Embryonic facial prominence (tissue), 1 donor: Measurements from ENCODE around the gene ACTG2.
A peak's percentile ranks its signal among the peaks of the same experiment; 100 is the strongest.

ENCODE experiments used
- DNase-seq: peaks from one replicate; pipeline ENCODE4 v3.0.0-alpha.2; 2016; ENCODE audit errors: extremely low spot score

The ACTG2 gene

GRCh38 chr2:73914667-73915066, 21.9 kb downstream of the ACTG2 start:
- no peak for DNase-seq

GRCh38 chr2:73915437-73915993, 22.7 kb downstream of the ACTG2 start:
- no peak for DNase-seq

DNA sequence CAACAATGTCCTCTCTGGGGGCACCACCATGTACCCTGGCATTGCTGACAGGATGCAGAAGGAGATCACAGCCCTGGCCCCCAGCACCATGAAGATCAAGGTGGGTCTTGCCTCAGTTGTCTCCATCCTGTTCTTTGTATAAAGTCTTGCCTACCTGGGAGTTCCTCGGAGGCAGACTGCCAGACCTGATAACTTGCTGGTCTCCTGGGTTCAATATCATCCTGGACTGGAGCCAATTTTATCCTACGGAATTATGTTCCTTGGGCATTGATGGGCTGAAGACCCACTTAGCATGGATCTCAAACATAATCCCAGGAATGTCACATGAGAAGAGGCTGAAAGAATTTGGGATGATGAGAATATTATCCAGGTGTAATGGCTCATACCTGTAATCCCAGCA, 23.9 kb downstream of the ACTG2 start:
- DNase-seq = no peak

DNA sequence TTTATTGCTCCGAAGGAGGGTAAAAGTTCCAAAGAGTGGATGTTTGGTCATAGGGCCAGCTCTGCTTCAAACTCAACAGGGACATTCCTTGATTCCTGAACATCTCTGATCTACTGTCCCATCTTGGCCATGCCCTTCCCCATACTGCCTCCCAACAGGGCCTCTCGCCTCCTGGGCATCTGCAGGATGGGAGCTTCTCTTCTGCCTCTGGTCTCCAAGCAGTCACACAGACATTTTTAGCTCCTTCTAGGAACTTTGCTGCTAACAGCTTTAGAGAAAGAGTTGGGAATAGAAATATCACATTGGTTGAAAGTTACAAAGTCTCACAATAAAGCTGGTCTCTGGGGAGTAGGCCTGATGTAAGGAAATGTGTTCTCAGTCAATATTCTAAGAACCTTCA, 24.5 kb downstream of the ACTG2 start:
- no peak for DNase-seq

DNA sequence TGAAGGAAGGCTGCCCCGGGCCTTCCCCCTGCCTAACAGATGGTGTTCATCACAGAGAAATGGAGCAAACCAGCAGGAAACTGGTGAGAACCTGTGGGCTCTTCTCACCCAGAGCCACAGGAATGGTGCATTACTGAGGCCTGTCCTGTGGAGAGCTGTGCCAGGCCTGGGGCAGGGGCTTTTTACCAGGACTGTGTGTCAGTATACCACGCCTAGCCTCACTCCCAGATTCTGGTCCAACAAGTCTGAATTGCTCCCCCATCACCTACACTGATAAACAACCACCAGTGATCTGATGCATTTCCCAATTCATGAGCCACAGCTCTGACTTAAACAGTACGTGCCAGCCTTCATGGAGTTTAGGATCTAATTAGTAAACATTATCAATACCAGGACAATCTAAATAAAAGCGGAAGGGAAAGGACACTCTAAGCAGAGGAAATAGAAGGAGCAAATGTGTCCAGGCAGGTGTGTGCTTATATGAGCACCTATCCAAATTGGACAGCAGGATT, 24.9 kb downstream of the ACTG2 start:
- DNase-seq = no peak

DNA sequence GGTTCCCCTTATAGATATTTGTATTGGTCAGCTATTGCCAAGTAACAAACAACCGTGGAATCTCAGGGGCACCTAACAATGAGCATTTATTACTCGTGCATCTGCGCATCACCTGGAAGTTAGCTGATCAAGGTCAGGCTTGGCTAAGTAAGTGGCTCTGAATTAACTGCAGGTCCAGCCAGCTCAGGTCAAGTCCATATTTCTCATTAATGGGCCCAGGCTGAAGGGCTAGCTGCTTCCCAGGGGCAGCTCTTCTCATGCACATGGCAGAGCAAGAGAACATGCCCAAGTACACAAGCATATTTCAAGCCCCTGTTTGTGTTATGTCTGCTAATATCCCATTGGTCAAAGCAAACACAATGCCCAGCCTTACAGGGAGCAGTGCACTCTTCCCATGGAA, 26.0 kb downstream of the ACTG2 start:
- DNase-seq = no peak

DNA sequence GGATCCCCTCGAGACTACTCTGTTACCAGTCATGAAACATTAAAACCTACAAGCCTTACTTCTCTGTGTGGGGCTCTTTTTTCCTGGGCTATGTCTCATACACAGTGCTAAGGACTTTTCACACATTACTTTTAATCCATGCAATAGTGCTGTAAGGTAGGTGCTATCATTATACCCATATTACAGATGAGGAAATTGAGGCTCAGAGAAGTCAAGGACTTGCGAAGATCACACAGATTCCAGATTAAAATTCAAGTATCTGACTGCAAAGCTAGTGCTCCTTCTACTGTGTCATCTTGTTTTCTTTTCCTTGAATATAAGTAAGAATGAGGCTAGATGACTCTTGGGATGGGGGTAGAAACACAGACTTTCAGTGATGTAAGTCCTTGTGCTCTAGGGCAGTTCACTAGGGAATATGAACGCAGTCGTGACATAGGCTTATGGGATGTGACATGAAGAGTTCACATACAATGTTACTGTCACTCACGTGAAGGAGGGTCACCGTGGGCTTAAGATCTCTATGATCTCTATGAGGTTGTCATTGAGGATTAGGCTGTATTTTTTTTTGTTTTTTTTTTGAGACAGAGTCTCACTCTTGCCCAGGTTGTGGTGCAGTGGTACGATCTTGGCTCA, 26.9 kb downstream of the ACTG2 start:
- DNase-seq = no peak

GRCh38 chr2:73920577-73921545, 28.1 kb downstream of the ACTG2 start:
- DNase-seq = no peak

DNA sequence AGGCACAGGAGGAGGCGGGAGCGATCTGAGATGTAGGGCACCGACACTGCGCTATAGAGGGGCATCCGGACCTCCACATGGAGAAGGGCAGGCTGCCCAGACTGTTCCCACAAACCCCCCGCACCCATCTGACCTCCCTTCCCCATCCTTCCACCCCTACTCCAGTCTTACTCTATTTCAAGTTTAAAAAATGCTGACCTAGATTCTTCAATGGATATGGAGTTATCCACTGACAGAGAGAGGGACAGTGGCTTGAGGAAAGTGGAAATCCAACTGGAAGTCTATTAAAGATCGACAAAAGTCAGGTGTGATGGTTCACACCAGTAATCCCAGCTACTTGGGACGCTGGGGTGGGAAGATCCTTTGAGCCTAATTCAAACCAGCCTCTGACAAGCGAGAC, 28.8 kb downstream of the ACTG2 start:
- DNase-seq = no peak

DNA sequence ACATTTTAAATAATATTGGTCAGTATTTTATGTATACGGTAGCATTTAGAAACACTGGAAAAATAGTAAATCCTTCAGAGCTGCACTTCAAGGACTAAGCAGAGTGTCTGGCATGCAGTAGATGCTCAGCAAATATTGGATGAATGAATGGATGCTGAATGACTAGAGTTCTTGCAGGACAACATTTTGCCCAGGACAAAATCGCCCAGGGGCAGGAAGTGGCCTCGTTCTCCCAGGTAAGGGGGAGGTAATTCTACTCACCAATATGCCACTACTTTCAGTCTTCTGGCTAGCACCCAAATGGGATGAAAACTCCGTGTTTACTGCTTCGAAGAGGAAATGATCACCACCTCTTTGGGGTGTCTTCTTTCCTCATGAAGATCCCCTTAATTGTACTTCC, 29.9 kb downstream of the ACTG2 start:
- DNase-seq = no peak

- no peak for DNase-seq
Measured at GRCh38 chr2:73925033-73925704, 32.4 kb downstream of the ACTG2 start.

GRCh38 chr2:73925853-73926492, 33.2 kb downstream of the ACTG2 start:
- DNase-seq = no peak

DNA sequence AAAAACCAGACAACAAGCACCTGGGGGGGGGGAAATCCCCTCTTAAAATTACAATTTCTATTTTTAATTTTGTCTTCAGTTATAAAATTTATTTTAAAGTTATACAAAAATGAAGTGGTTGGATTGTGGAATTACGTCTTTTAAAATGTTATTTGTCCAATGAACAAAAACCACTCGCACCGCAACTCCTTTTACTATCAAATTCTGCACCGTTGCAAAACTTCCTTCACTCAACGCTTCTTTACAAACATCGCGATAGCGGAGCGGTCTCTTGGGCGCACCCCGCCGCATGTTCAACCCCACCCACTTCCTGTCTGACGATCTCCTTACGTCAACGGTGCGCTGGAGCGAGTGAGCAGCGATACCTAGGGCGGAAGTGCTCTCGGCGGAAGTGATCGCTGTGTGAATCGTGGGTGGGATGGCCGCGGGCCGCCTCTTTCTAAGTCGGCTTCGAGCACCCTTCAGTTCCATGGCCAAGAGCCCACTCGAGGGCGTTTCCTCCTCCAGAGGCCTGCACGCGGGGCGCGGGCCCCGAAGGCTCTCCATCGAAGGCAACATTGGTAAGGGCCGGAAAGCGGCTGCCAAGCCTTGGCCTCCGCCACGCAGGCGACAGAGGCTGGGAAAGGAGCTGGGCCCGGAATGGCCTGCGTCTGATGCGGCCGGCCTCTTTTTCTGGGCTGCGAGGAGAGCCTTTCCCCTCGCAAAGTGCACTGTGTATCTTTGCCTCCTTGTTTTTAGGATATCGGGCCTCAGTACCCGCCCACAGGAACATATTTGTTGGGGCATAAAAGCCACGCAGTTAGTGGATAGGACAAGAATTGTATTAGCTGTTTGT, 33.9 kb downstream of the ACTG2 start, which contains the start of gene DGUOK:
TSS of gene DGUOK (plus strand) at position 388 of the 835 bp plus-strand sequence. CDS start at position 419, 31 bp downstream.
- peak; percentile 99 for DNase-seq

- DNase-seq = no peak
Measured at GRCh38 chr2:73927344-73927743, 34.5 kb downstream of the ACTG2 start.

GRCh38 chr2:73928963-73929347, 36.1 kb downstream of the ACTG2 start:
- no peak for DNase-seq

DNA sequence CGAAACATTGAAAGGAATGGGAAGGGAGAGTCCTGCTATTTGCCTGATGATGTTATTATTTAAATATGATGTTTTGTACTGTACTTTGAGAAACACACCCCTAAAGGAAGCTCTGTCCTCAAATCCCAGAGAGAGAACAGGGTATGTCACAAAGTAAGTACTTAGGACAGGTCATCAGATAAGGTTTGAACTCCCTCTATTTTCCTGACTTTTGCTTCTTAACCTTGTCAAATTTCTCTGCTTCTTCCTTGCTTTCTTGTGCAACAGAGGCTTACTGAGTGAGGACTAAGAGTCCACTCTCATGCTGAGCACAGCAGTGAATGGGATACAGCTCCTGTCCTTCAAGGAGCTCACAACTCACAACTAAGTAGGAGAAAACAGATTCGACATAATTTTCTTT, 37.6 kb downstream of the ACTG2 start:
- DNase-seq = no peak

DNA sequence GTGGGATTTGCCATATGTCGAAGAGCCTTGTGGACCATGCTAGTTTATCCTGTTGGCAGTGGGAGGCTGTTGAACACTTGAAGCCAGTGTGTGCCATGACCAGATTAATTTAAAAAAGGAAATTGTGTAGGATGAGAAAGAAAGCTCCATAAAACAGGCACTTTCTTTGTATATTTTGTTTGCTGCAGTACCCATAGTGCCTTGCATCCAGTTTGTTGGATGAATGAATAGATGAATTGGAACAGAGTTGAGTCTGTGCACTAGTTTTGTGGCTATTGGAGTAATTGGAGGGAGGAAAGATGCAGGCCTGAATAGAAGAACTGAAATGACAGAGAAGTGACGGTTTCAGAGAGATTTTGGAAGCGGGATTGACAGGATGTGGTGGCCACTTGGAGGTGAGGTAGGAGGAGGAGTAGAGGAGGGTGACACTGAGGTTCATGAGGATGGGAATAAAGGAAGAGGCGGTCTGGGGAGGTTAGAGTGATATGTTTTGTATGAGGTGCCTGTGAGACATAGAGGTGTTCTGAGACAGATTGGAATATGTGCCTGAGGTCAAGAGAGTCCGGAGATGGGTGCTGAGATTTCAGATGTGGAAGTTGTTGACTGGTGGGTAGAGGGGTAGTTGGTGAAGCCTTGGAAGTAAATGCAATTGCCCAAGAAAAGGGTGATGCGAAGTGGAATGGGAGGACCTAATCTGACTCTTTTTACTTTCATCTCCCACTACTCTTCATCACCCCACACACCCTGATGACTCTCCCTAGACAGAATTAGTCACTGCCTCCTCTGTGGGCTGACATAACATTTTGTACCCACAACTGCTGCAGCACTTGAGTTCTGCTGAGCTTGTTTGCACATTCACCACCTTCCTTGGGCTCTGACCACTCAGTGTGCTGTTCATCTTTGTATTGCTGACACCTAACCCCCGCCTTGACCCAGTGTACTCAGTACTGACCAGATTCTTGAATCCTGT, 39.0 kb downstream of the ACTG2 start:
- no peak for DNase-seq

DNA sequence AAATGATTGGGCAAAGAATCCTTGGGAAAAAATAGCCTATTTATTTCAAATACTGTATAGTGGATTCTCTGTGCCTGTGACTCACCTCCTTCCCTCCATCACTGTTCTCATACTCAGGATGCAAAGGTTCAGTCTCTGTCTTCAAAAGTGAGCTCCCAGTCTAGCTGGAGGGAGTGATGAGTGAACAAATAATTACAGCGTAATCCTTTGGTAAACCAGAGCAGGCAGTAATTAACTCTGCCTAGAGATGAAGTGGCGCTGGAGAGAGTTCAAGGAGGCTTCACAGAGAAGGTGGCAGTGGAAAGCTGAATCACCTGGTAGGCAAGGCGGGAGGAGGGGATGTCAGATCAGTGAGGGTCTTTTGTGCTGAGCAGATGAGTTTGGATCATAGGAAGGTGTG, 40.4 kb downstream of the ACTG2 start:
- no peak for DNase-seq

GRCh38 chr2:73935641-73936040, 42.8 kb downstream of the ACTG2 start:
- DNase-seq = no peak
